HepG2 (cell line): ENCODE data around the gene MRPL48. TPM values are rescaled to one million over a fixed set of nuclear protein-coding genes. Genes with fewer than 3 reads are reported as not detected.

ENCODE experiments used
- ATAC-seq: fragments of 200-7000 bp; cut with Tn5 transposase; 3 replicates; pipeline ENCODE4 v1.9.1; 2020; ENCODE audit warnings: mild to moderate bottlenecking, moderate library complexity
- BruUV-seq: library from RNA; stranded (reverse); fragments of 400-500 nt; replicated peaks from 2 replicates; lab custom pipeline; 2021; lab: Mats Ljungman, UMichigan
- CTCF ChIA-PET: fragments of 300-600 bp; formaldehyde crosslinking; extraction: SDS; loops from one replicate; lab custom pipeline; 2021; ENCODE audit warnings: low total read pairs, inconsistent platforms, low intra/inter-chr PET ratio; lab: Yijun Ruan, JAX
- POLR2A ChIA-PET: fragments of 350-600 bp; sonication (Branson Sonifier 250); formaldehyde crosslinking; loops from one replicate; lab custom pipeline; 2020; ENCODE audit warnings: antibody characterized with exemption, inconsistent platforms; lab: Yijun Ruan, JAX
- DNase-seq: peaks from one replicate; pipeline ENCODE4 v3.0.0-alpha.2; 2015; ENCODE audit warnings: low spot score
- FAIRE-seq: peaks from 3 replicates; lab custom pipeline; 2011; peaks lifted over from hg19 to GRCh38; lab: Jason Lieb, UNC
- H2AFZ ChIP-seq: one replicate; pipeline ENCODE4 v1.6.1; 2011; ENCODE audit warnings: low read length, inconsistent platforms
- H3K27ac ChIP-seq: fragments of 300-600 bp; 3 replicates; pipeline ENCODE4 v1.8.0; 2011; ENCODE audit warnings: mixed run types, mild to moderate bottlenecking, mixed read lengths, low read length, inconsistent platforms; ENCODE audit not compliant: insufficient read depth; ENCODE audit errors: extremely low read length
- H3K27me3 ChIP-seq, 2 experiments: fragments of 200-600 bp in 1 of 2; 2 replicates in 1 of 2; 3 replicates in 1 of 2; pipeline versions ENCODE4 v1.6.0 to v1.8.0; 2011; ENCODE audit warnings: low read length in 2 of 2, mild to moderate bottlenecking in 2 of 2, moderate library complexity in 2 of 2, inconsistent platforms in 1 of 2; ENCODE audit not compliant: insufficient read depth in 2 of 2, control insufficient read depth in 1 of 2
- H3K36me3 ChIP-seq, 2 experiments: fragments of 200-600 bp in 1 of 2; replicated peaks in 1 of 2; 2 replicates in 1 of 2; 3 replicates in 1 of 2; pipeline versions ENCODE4 v1.5.1 to v1.8.0; 2011; ENCODE audit warnings: low read length in 2 of 2, inconsistent platforms in 1 of 2; ENCODE audit not compliant: insufficient read depth in 2 of 2, control insufficient read depth in 1 of 2
- H3K4me1 ChIP-seq: 2 replicates; pipeline ENCODE4 v1.5.1; 2012; ENCODE audit warnings: low read length, inconsistent platforms; ENCODE audit not compliant: insufficient read depth
- H3K4me2 ChIP-seq: 2 replicates; pipeline ENCODE4 v1.6.0; 2011; ENCODE audit warnings: low read depth, low read length, inconsistent platforms
- H3K4me3 ChIP-seq, 3 experiments: fragments of 200-600 bp in 1 of 3; sonication (generic), shearing (Covaris generic) in 1 of 3; replicated peaks in 1 of 3; 2 replicates each; pipeline ENCODE4 v1.5.1; 2011 to 2016; ENCODE audit warnings: low read length in 3 of 3, inconsistent platforms in 2 of 3, low read depth in 2 of 3, mild to moderate bottlenecking in 2 of 3, control low read depth in 1 of 3, mixed read lengths in 1 of 3; ENCODE audit not compliant: insufficient read depth in 1 of 3
- H3K79me2 ChIP-seq: one replicate; pipeline ENCODE4 v1.6.1; 2011; ENCODE audit warnings: low read length, inconsistent platforms; ENCODE audit not compliant: insufficient read depth
- H3K9ac ChIP-seq: 2 replicates; pipeline ENCODE4 v1.6.0; 2011; ENCODE audit warnings: mild to moderate bottlenecking, low read depth, low read length, inconsistent platforms; ENCODE audit not compliant: insufficient read depth
- H3K9me3 ChIP-seq: 2 replicates; pipeline ENCODE4 v1.5.1; 2012; ENCODE audit warnings: mild to moderate bottlenecking, low read length
- H4K20me1 ChIP-seq: 2 replicates; pipeline ENCODE4 v1.6.0; 2011; ENCODE audit warnings: inconsistent platforms, mild to moderate bottlenecking, low read length, moderate library complexity; ENCODE audit not compliant: insufficient read depth
- BHLHE40 ChIP-seq: IDR thresholded peaks from 2 replicates; pipeline ENCODE4 v1.6.1; 2011; ENCODE audit warnings: low read length, improper control_type of control experiment
- CEBPB ChIP-seq: IDR thresholded peaks from 2 replicates; pipeline ENCODE4 v1.6.1; 2011; ENCODE audit warnings: low read depth, low read length, improper control_type of control experiment, borderline replicate concordance
- HES4 ChIP-seq: sonication (generic); formaldehyde crosslinking; IDR thresholded peaks from 2 replicates; pipeline ENCODE4 v1.9.0; 2021; ENCODE audit warnings: mild to moderate bottlenecking, missing genetic modification reagents, borderline replicate concordance
- HMG20B ChIP-seq: conservative IDR thresholded peaks from 2 replicates; pipeline ENCODE4 v1.6.1; 2016; ENCODE audit warnings: missing genetic modification reagents, missing compliant biosample characterization
- MAFF ChIP-seq: IDR thresholded peaks from 2 replicates; pipeline ENCODE4 v1.6.1; 2011; ENCODE audit warnings: low read depth, low read length, improper control_type of control experiment
- MAFK ChIP-seq, 2 experiments: IDR thresholded peaks in 1 of 2; conservative IDR thresholded peaks in 1 of 2; 2 replicates each; pipeline ENCODE4 v1.6.1; 2011; ENCODE audit warnings: improper control_type of control experiment in 2 of 2, low read length in 2 of 2
- MXI1 ChIP-seq: IDR thresholded peaks from 3 replicates; pipeline ENCODE4 v1.6.1; 2012; ENCODE audit warnings: low read depth, low read length, inconsistent platforms, borderline replicate concordance
- NAIF1 ChIP-seq: sonication (generic); formaldehyde crosslinking; IDR thresholded peaks from 2 replicates; pipeline ENCODE4 v1.5.0; 2020; ENCODE audit warnings: mild to moderate bottlenecking, missing genetic modification reagents, borderline replicate concordance
- NFIB ChIP-seq: sonication (generic); formaldehyde crosslinking; IDR thresholded peaks from 2 replicates; pipeline ENCODE4 v1.9.0; 2021; ENCODE audit warnings: missing genetic modification reagents, mild to moderate bottlenecking, borderline replicate concordance
- PHF5A ChIP-seq: IDR thresholded peaks from one replicate; pipeline ENCODE4 v1.6.1; 2018; ENCODE audit warnings: low read depth, missing genetic modification reagents; ENCODE audit not compliant: unreplicated experiment
- SOX13 ChIP-seq, 3 experiments: fragments of 450-650 bp in 1 of 3; sonication (generic) in 1 of 3; formaldehyde crosslinking in 1 of 3; IDR thresholded peaks in 2 of 3; conservative IDR thresholded peaks in 1 of 3; 2 replicates each; pipeline versions ENCODE4 v1.5.0 to v1.6.1; 2016 to 2020; ENCODE audit warnings: antibody characterized with exemption in 1 of 3, mild to moderate bottlenecking in 1 of 3, missing compliant biosample characterization in 1 of 3, missing genetic modification reagents in 1 of 3, moderate library complexity in 1 of 3
- SOX6 ChIP-seq, 2 experiments: fragments of 450-650 bp in 1 of 2; sonication (generic) in 1 of 2; formaldehyde crosslinking in 1 of 2; IDR thresholded peaks; 2 replicates each; pipeline versions ENCODE4 v1.4.0 to v1.6.1; 2017 to 2020; ENCODE audit warnings: antibody characterized with exemption in 1 of 2, mild to moderate bottlenecking in 1 of 2, missing genetic modification reagents in 1 of 2
- TRAFD1 ChIP-seq: sonication (generic); formaldehyde crosslinking; IDR thresholded peaks from 2 replicates; pipeline ENCODE4 v1.5.1; 2020; ENCODE audit warnings: missing genetic modification reagents, mild to moderate bottlenecking, borderline replicate concordance
- ZNF576 ChIP-seq: sonication (generic); formaldehyde crosslinking; IDR thresholded peaks from 2 replicates; pipeline ENCODE4 v1.4.0; 2020; ENCODE audit warnings: mild to moderate bottlenecking, missing genetic modification reagents
- ZNF816 ChIP-seq: sonication (generic); formaldehyde crosslinking; IDR thresholded peaks from 2 replicates; pipeline ENCODE4 v1.8.0; 2022; ENCODE audit warnings: missing genetic modification reagents, mild to moderate bottlenecking, borderline replicate concordance
- WGBS: methylation state at CpG from one replicate; pipeline ENCODE4 v1.1.6; 2017; ENCODE audit warnings: low lambda C conversion rate; 5-methylcytosine and 5-hydroxymethylcytosine counted together
- in situ Hi-C: cut with HindIII; loops from 2 replicates; pipeline ENCODE4 v1.10.0; 2017; ENCODE audit warnings: low pct_unique_long_range_greater_than_20kb; ENCODE audit not compliant: extremely low pct_ligation_motif_present
- intact Hi-C: fragments of 100-400 bp; cut with micrococcal nuclease; formaldehyde crosslinking; loops from one replicate; pipeline ENCODE4 v1.10.0; 2022; ENCODE audit not compliant: unreplicated experiment
- polyA plus RNA-seq, 8 experiments: library from polyadenylated mRNA; depleted of rRNA in 3 of 8; stranded (reverse) in 7 of 8; unstranded in 1 of 8; fragments of >200 nt; fragmentation: Illumina TruSeq in 4 of 8; extraction: Trizol in 4 of 8; gene quantifications; 2 replicates each; pipeline versions ENCODE4 v1.2.1 to v1.2.3, GENCODE V29; 2011 to 2016; ENCODE audit warnings: low read depth in 4 of 8, missing spikeins in 1 of 8, mixed read lengths in 1 of 8; ENCODE audit not compliant: insufficient read depth in 1 of 8
- total RNA-seq, 5 experiments: library from RNA; depleted of rRNA; stranded (reverse); fragments of >200 nt; fragmentation: Illumina TruSeq; extraction: Trizol; gene quantifications; 2 replicates each; pipeline ENCODE4 v1.2.3, GENCODE V29; 2016; ENCODE audit warnings: low read depth in 1 of 5

Gene MRPL48
- total and polyA plus RNA-seq, 2 of the 13 experiments (the other 11 are each of a cell fraction or from before 2014, with no cell fraction given): 61.2 to 67.9 TPM

- no peak for TF ChIP-seq NFIB (CRISPR knock-in tag)
- TF ChIP-seq ZNF576 (CRISPR knock-in tag): no peak
- TF ChIP-seq TRAFD1: no peak
- TF ChIP-seq HMG20B (CRISPR knock-in tag): no peak
- TF ChIP-seq SOX6 (IDR thresholded peaks at IDR 0.05): no peak
- peak; percentile 43; the same call in 1 of the 2 replicates for TF ChIP-seq SOX6 (CRISPR knock-in tag; IDR thresholded peaks at IDR 0.05)
- TF ChIP-seq HES4 (CRISPR knock-in tag): no peak
- no peak for TF ChIP-seq SOX13 (IDR thresholded peaks at IDR 0.05)
- peak in 1 of 2 experiments; percentile 57; a peak in 1 of 4 replicates for TF ChIP-seq SOX13 (CRISPR knock-in tag; conservative IDR thresholded peaks at IDR 0.05 in 1 of 2, IDR thresholded peaks at IDR 0.05 in 1 of 2)
- TF ChIP-seq BHLHE40: no peak
- TF ChIP-seq, all 625 proteins: peak for 3
Observed at GRCh38 chr11:73804712-73805111, 17.0 kb downstream of the MRPL48 start (continued).

GRCh38 chr11:73808052-73808451, 20.4 kb downstream of the MRPL48 start:
- no TSS peak for BruUV-seq
- in situ Hi-C loops (no loop called here), intact Hi-C loops (no loop called here)
- Histone ChIP-seq H2AFZ (no peak overlapping the region), H4K20me1 (no peaks in the 10 kb centered on the region), H3K27ac (no peak overlapping the region), H3K27me3 (no peaks in the 10 kb centered on the region), H3K4me1 (peaks cover 10% of the 10 kb centered on the region; the same call in 1 of the 2 replicates), H3K9ac (no peak overlapping the region), H3K9me3 (no peaks in the 10 kb centered on the region), H3K4me2 (no peak overlapping the region), H3K79me2 (peaks cover 2% of the 10 kb centered on the region), H3K4me3 (no peak overlapping the region), H3K36me3 (peaks cover 0 to 22% of the 10 kb centered on the region in 2 experiments; a peak in 2 of 5 replicates)
- no peak for ATAC-seq
- ChIA-PET POLR2A (no interaction called here), CTCF (no interaction called here)
- TF ChIP-seq MXI1 (no peak), CEBPB (no peak), MAFF (peak; percentile 69), PHF5A (CRISPR knock-in tag) (no peak), ZNF816 (CRISPR knock-in tag) (no peak), NAIF1 (CRISPR knock-in tag) (no peak), MAFK (conservative IDR thresholded peaks at IDR 0.05 in 1 of 2, IDR thresholded peaks at IDR 0.05 in 1 of 2; ENCODE audit: low read length in 2 of 2) (peak; percentile 56 to 74; a peak in 3 of 4 replicates)
- 87% methylated on average over 1 of the region's 1 CpG for WGBS
- FAIRE-seq: no peak
- DNase-seq: no peak
